Glutamatergic neuron (in vitro differentiated cells): ENCODE data around the gene ZCCHC9. TPM values are rescaled to one million over a fixed set of nuclear protein-coding genes. Genes with fewer than 3 reads are reported as not detected.

Experiments
- DNase-seq: peaks from one replicate; pipeline ENCODE4 v3.0.0; 2022
- H3K27ac Mint-ChIP-seq: one replicate; pipeline ENCODE4 v1.8.0; 2020; ENCODE audit warnings: mild to moderate bottlenecking, mixed read lengths, inconsistent platforms; ENCODE audit not compliant: unreplicated experiment
- H3K27me3 Mint-ChIP-seq: one replicate; pipeline ENCODE4 v1.8.0; 2020; ENCODE audit warnings: mild to moderate bottlenecking, moderate library complexity, mixed read lengths, inconsistent platforms; ENCODE audit not compliant: unreplicated experiment
- H3K36me3 Mint-ChIP-seq: one replicate; pipeline ENCODE4 v1.8.0; 2020; ENCODE audit warnings: mild to moderate bottlenecking, mixed read lengths, inconsistent platforms; ENCODE audit not compliant: unreplicated experiment
- H3K4me1 Mint-ChIP-seq: one replicate; pipeline ENCODE4 v1.8.0; 2020; ENCODE audit warnings: mild to moderate bottlenecking, low read depth, mixed read lengths, inconsistent platforms; ENCODE audit not compliant: unreplicated experiment
- H3K4me3 Mint-ChIP-seq: one replicate; pipeline ENCODE4 v1.8.0; 2020; ENCODE audit warnings: mild to moderate bottlenecking, mixed read lengths, inconsistent platforms; ENCODE audit not compliant: unreplicated experiment
- H3K9me3 Mint-ChIP-seq: one replicate; pipeline ENCODE4 v1.8.0; 2020; ENCODE audit warnings: mild to moderate bottlenecking, moderate library complexity, mixed read lengths, inconsistent platforms; ENCODE audit not compliant: unreplicated experiment
- CTCF ChIP-seq: fragments of 200-600 bp; sonication (generic); IDR thresholded peaks from one replicate; pipeline ENCODE4 v1.5.0; 2021; ENCODE audit not compliant: partially characterized antibody, unreplicated experiment
- total RNA-seq: library from RNA; stranded (reverse); fragmentation: NEBNext Ultra II Directional; extraction: Animal tissue kit (Norgen Biotek cat#: 25700); gene quantifications from one replicate; pipeline ENCODE4 v1.2.1, GENCODE V29; 2021; ENCODE audit not compliant: unreplicated experiment

Gene ZCCHC9
- total RNA-seq, 1 donor from 2014 or later: 14.8 TPM

DNA sequence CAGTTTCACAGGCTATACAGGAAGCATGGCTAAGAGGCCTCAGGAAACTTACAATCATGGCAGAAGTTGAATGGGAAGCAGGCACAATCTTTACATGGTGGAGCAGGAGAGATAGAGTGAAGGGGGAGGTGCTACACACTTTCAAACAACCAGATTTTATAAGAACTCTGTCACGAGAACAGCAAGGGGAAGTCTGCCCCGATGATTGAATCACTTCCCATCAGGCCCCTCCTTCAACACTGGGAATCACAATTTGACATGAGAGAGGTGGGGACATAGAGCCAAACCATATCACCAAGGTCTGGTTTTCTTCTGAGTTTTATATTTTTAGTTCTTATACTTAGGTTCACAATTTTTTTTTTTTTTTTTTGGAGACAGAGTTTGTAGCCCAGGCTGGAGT is 16.1 kb downstream of the ZCCHC9 start:
- Mint-ChIP-seq H3K9me3 (no peaks in the 10 kb centered on the region), H3K36me3 (no peaks in the 10 kb centered on the region), H3K27me3 (peaks cover 1% of the 10 kb centered on the region), H3K4me1 (peaks cover 2% of the 10 kb centered on the region), H3K27ac (no peak overlapping the region), H3K4me3 (no peak overlapping the region)
- no peak for DNase-seq
- no peak for TF ChIP-seq CTCF

GRCh38 chr5:81326554-81326953 is 25.2 kb downstream of the ZCCHC9 start:
- DNase-seq: no peak
- Mint-ChIP-seq H3K27me3 (no peaks in the 10 kb centered on the region), H3K27ac (no peak overlapping the region), H3K36me3 (no peaks in the 10 kb centered on the region), H3K4me1 (no peaks in the 10 kb centered on the region), H3K9me3 (peaks cover 2% of the 10 kb centered on the region), H3K4me3 (no peak overlapping the region)
- no peak for TF ChIP-seq CTCF

- TF ChIP-seq CTCF: no peak
- Mint-ChIP-seq H3K27ac (peak overlapping the region; percentile 48), H3K27me3 (peaks cover 2% of the 10 kb centered on the region), H3K4me1 (peaks cover 10% of the 10 kb centered on the region), H3K36me3 (no peaks in the 10 kb centered on the region), H3K4me3 (no peak overlapping the region), H3K9me3 (peaks cover 3% of the 10 kb centered on the region)
- DNase-seq: no peak
These were observed 33.1 kb downstream of the ZCCHC9 start for GRCh38 chr5:81334304-81335061.

DNA sequence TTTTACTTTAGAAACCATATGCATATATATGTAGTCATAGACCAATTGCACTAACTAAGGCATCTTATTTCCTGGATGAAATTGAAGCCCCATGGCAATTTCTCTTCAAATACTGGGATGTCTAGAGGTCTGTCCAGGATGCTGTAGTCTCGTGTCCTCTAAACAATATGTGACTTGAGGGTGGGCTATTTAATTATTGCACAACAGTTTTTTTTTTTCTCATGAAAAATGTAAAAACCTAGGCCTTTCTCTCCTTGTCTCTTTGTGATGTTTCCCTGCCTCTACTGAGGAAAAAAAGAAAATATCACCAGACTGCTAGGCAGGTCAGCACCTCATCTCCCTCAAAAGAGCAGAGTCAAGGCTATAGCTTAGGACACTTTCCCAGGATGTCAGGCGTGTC is 34.6 kb downstream of the ZCCHC9 start:
- H3K27ac Mint-ChIP-seq: no peak overlapping the region
- no peak for TF ChIP-seq CTCF
- peaks cover 1% of the 10 kb centered on the region for H3K9me3 Mint-ChIP-seq
- H3K4me1 Mint-ChIP-seq: peaks cover 10% of the 10 kb centered on the region
- no peak for DNase-seq
- no peaks in the 10 kb centered on the region for H3K36me3 Mint-ChIP-seq
- no peak overlapping the region for H3K4me3 Mint-ChIP-seq
- peaks cover 2% of the 10 kb centered on the region for H3K27me3 Mint-ChIP-seq

DNA sequence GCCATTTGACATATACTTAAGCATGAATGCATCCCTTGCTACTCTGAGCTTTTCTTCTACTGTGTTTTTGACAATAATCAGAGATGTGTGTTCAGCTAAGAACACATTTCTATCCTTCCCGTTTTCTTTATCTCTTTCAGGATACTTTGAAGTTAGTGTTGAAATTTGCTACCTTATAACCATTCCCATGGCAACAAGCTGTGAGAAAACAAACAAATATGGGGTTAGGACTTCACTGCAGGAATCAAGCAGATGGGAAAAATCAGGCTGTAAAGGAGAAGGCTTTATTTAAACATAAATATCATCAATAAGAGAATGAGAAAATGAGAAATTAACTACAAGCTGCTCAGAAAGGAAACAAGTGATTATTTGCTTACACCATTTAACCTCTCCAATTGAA is 35.2 kb downstream of the ZCCHC9 start:
- DNase-seq: no peak
- Mint-ChIP-seq H3K9me3 (peaks cover 1% of the 10 kb centered on the region), H3K36me3 (no peaks in the 10 kb centered on the region), H3K4me1 (peaks cover 10% of the 10 kb centered on the region), H3K27ac (no peak overlapping the region), H3K4me3 (no peak overlapping the region), H3K27me3 (peaks cover 2% of the 10 kb centered on the region)
- no peak for TF ChIP-seq CTCF
